KMS-11 (cell line): ENCODE data around the gene PLPP3.

Experiments
- H2AFZ ChIP-seq: fragments of 200-600 bp; sonication (generic); 2 replicates; pipeline ENCODE4 v1.6.1; 2016; ENCODE audit warnings: antibody characterized with exemption, mixed run types, low read depth
- H3K27ac ChIP-seq: fragments of 200-600 bp; sonication (generic); 2 replicates; pipeline ENCODE4 v1.6.1; 2016; ENCODE audit warnings: mild to moderate bottlenecking, mixed run types
- H3K27me3 ChIP-seq: fragments of 200-600 bp; sonication (generic); 2 replicates; pipeline ENCODE4 v1.6.1; 2017; ENCODE audit warnings: mild to moderate bottlenecking, low read depth, mixed run types, moderate library complexity; ENCODE audit not compliant: insufficient read depth
- H3K36me3 ChIP-seq: fragments of 200-600 bp; sonication (generic); 2 replicates; pipeline ENCODE4 v1.6.1; 2017; ENCODE audit warnings: mild to moderate bottlenecking, mixed run types; ENCODE audit not compliant: insufficient read depth
- H3K4me1 ChIP-seq: fragments of 200-600 bp; sonication (generic); 2 replicates; pipeline ENCODE4 v1.6.1; 2016; ENCODE audit warnings: mild to moderate bottlenecking, low read depth, mixed run types; ENCODE audit not compliant: poor library complexity, severe bottlenecking
- H3K4me2 ChIP-seq: fragments of 200-600 bp; sonication (generic); 2 replicates; pipeline ENCODE4 v1.7.0; 2016; ENCODE audit warnings: mild to moderate bottlenecking, mixed run types
- H3K4me3 ChIP-seq: fragments of 200-600 bp; sonication (generic); IDR thresholded peaks from 2 replicates; pipeline ENCODE4 v1.6.1; 2017; ENCODE audit warnings: low read depth, low read length, mixed read lengths; ENCODE audit not compliant: insufficient read depth
- H3K79me2 ChIP-seq: fragments of 200-600 bp; sonication (generic); 2 replicates; pipeline ENCODE4 v1.6.1; 2016; ENCODE audit warnings: low read depth, mixed run types; ENCODE audit not compliant: insufficient read depth
- H3K9ac ChIP-seq: fragments of 200-600 bp; sonication (generic); 2 replicates; pipeline ENCODE4 v1.6.1; 2016; ENCODE audit warnings: mild to moderate bottlenecking, mixed run types
- H4K20me1 ChIP-seq: fragments of 200-600 bp; sonication (generic); 2 replicates; pipeline ENCODE4 v1.6.1; 2016; ENCODE audit warnings: mild to moderate bottlenecking, mixed run types; ENCODE audit not compliant: insufficient read depth
- CTCF ChIP-seq: fragments of 200-600 bp; sonication (generic); conservative IDR thresholded peaks from 2 replicates; pipeline ENCODE4 v1.6.1; 2017; ENCODE audit warnings: low read depth, mild to moderate bottlenecking, antibody characterized with exemption, low read length, moderate library complexity, mixed read lengths

PLPP3 gene

GRCh38 chr1:56535939-56536338, 43.4 kb downstream of the PLPP3 start:
- TF ChIP-seq CTCF, result no peak
- no peaks in the 10 kb centered on the region for H3K79me2 ChIP-seq
- H3K4me2 ChIP-seq, result no peak overlapping the region
- no peak overlapping the region for H2AFZ ChIP-seq
- H3K4me3 ChIP-seq, result no peak overlapping the region
- H3K4me1 ChIP-seq, result no peaks in the 10 kb centered on the region
- no peak overlapping the region for H3K9ac ChIP-seq
- no peak overlapping the region for H3K27ac ChIP-seq
- no peaks in the 10 kb centered on the region for H4K20me1 ChIP-seq
- H3K27me3 ChIP-seq, result no peaks in the 10 kb centered on the region
- H3K36me3 ChIP-seq, result no peaks in the 10 kb centered on the region

GRCh38 chr1:56535362-56535761, 44.0 kb downstream of the PLPP3 start:
- H3K27ac ChIP-seq, result no peak overlapping the region
- no peaks in the 10 kb centered on the region for H3K27me3 ChIP-seq
- H3K9ac ChIP-seq, result no peak overlapping the region
- no peaks in the 10 kb centered on the region for H3K36me3 ChIP-seq
- H3K4me2 ChIP-seq, result no peak overlapping the region
- H4K20me1 ChIP-seq, result no peaks in the 10 kb centered on the region
- no peak overlapping the region for H3K4me3 ChIP-seq
- no peaks in the 10 kb centered on the region for H3K4me1 ChIP-seq
- H3K79me2 ChIP-seq, result no peaks in the 10 kb centered on the region
- H2AFZ ChIP-seq, result no peak overlapping the region
- no peak for TF ChIP-seq CTCF

GRCh38 chr1:56534130-56534651, 45.2 kb downstream of the PLPP3 start:
- Histone ChIP-seq H3K9ac (no peak overlapping the region), H3K4me2 (no peak overlapping the region)

GRCh38 chr1:56533621-56534020, 45.7 kb downstream of the PLPP3 start:
- H2AFZ ChIP-seq, result no peak overlapping the region
- no peak overlapping the region for H3K4me3 ChIP-seq
- no peak for TF ChIP-seq CTCF
- no peak overlapping the region for H3K27ac ChIP-seq
- H4K20me1 ChIP-seq, result no peaks in the 10 kb centered on the region
- H3K27me3 ChIP-seq, result no peaks in the 10 kb centered on the region
- H3K4me2 ChIP-seq, result no peak overlapping the region
- no peaks in the 10 kb centered on the region for H3K79me2 ChIP-seq
- H3K4me1 ChIP-seq, result no peaks in the 10 kb centered on the region
- H3K9ac ChIP-seq, result no peak overlapping the region
- no peaks in the 10 kb centered on the region for H3K36me3 ChIP-seq

More at GRCh38 chr1:56534130-56534651, 45.2 kb downstream of the PLPP3 start:
- no peak for TF ChIP-seq CTCF
- Histone ChIP-seq H2AFZ (no peak overlapping the region), H3K4me1 (no peaks in the 10 kb centered on the region), H3K4me3 (no peak overlapping the region), H3K36me3 (no peaks in the 10 kb centered on the region), H4K20me1 (no peaks in the 10 kb centered on the region), H3K79me2 (no peaks in the 10 kb centered on the region), H3K27ac (no peak overlapping the region), H3K27me3 (no peaks in the 10 kb centered on the region)
